HCEC 1CT (cell line): ENCODE measurements around the gene SBK2.
"Not testable (repeated sequence)": the region's sequence is repeated elsewhere in the genome, so short reads cannot be mapped to it uniquely, and the experiment has no call there.

Experiments
- DNase-seq: peaks from one replicate; pipeline ENCODE4 v3.0.0-alpha.2; 2017

Gene SBK2

DNA sequence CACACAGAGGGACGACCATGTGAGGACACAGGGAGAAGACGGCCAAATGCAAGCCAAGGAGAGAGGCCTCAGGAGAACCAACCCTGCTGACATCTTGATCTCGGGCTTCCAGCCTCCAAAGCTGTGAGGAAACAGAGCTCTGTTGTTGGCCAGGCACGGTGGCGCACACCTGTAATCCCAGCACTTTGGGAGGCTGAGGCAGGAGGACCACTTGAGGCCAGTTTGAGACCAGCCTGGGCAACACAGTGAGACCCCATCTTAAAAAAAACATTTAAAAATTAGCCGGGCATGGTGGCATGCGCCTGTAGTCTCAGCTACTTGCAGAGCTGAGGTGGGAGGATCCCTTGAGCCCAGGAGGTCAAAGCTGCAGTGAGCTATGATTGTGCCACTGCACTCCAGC lies 2.7 kb downstream of the SBK2 start:
- DNase-seq = not testable (repeated sequence)

DNA sequence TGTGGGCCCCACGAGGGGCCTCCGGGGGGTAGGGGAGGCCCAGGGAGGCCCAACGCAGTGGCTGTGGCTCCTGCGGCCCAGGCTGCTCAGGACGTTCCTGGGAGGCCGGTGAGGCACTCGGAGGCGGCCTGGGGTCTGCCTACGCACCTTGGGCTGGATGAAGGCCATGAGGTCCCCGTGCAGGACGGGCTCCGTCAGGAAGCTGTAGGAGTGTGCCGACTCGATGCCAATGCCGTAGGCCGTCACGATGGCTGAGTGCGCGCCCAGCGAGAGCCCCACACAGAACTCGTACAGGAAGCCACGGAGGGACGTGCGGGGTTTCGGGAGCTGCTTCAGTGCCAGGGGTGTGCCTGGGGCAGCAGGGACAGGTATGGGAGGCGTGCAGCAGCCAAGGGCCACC lies 5.9 kb downstream of the SBK2 start:
- no peak for DNase-seq

DNA sequence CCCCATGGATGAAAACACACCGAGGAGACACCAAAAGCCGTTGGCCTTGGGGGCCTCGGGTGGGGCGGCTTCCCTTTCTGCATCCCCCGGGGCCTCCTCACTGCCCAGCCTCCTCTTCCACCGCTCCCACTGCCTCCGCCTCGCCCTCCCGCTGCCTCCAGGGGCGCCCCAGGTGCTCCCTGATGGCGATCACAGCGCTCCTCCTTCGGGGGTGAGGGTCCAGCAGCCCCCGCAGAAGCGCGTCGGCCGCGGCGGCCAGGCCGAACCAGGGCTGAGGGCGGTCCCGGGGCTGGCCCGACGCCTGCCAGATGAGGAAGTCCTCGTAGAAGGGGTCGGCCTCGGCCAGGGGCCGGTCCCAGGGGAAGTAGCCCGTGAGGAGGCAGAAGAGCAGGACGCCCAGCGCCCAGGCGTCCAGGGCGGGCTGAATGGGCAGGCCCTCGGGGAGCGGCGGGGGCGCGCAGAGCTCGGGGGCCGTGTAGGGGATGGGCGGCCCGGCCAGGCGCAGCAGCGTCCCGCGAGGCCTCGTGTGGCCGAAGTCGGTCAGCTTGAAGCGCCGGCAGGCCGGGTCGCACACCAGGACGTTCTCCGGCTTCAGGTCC lies 7.2 kb downstream of the SBK2 start:
- no peak for DNase-seq

DNA sequence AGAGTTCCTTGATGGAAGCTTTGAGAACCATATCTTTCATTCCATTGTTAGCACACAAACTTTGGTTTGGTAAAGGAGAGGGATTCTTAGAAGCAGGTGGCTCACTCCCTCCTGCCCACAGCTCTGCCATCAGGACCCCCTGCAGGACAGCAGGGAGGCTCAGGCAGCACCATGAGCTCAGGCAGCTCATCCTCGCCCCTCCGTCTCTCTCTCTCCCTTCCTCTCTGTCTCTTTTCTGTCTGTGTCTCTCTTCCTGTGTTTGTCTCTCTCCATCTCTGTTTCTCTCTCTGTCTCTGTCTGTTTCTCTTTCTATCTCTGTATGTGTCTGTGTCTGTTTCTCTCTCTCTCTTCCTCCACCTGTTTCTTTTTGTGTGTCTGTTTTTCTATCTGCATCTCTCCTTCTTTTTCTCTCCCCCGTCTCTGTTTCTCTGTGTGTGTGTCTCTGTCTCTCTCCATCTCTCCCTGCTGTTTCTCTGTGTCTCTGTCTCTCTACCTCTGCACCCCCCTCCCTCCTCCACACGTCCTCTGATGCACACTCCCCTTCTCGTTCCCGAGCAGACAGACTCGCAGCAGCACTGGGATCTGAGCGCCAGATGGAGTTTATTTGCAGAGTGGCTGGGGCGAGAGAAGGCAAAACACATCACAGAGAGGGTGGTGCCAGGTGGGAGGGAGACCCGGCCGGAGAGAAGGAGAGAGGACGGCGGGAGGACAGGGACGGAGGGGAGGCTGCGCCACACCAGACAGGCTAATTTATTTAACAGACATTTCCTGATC lies 8.7 kb downstream of the SBK2 start:
- DNase-seq = no peak

DNA sequence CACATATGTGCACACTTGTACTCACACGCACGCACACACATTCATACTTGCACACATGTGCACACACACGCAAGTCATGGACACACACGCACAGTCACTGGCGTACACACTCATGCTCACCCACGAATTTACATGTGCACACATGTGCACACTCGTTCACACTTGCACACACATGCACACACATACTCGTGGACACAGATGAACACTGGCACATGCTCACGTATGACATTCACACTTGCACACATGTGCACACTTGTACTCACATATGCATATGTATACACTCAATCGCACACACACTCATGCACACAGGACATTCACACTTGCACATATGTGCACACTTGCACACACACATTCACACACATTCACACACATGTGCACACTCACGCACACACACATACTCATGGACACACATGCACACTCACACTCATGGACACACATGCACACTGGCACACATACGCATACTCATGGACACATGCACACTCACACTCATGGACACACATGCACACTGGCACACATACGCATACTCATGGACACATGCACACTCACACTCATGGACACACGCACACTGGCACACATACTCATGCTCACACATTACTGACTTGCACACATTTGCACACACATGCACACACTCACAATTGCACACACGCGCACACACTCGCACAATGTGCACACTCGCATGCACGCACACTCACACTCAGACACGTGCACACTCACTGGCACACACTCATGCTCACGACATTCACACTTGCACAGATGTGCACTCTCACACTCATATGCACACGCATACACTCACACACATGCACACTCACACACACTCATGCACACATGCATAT lies 9.5 kb downstream of the SBK2 start:
- DNase-seq = no peak

DNA sequence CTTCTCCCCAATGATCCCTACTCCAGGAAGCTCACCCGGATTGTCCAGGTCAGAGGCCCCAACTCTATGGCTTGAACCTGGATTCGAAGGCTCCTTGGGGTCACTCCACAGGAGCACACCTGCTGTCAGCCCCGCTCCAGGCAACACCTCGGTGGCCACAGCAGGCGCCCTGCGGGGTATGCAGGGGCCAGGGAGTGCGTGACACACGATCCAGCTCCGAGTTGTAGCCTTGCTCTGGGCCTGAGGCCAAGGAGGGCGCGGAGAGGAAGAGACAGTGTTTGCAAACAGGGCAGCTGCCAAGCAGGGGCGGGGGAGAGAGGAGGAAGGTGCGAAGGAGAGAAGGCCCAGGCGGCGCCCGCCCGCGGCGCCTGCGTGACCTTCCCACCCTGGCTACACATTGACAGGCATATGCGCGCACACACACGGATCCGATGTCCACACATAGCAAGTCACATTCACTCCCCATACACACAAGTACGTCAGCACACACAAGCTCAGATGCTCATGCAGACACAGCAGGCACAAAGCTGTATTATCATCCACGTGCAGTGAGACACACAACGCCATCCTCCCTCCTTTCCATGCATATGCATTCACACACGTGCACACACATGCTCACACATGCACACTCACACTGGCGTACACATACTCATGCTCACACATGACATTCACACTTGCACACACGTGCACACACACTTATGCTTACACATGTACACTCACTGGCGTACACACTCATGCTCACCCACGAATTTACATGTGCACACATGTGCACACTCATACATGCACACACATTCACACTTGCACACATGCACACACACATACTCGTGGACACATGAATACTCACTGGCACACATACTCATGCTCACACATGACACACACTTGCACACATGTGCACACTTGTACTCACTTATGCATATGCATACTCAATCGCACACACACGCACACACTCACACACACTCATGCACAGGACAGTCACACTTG lies 10.4 kb downstream of the SBK2 start:
- peak; percentile 22 for DNase-seq

DNA sequence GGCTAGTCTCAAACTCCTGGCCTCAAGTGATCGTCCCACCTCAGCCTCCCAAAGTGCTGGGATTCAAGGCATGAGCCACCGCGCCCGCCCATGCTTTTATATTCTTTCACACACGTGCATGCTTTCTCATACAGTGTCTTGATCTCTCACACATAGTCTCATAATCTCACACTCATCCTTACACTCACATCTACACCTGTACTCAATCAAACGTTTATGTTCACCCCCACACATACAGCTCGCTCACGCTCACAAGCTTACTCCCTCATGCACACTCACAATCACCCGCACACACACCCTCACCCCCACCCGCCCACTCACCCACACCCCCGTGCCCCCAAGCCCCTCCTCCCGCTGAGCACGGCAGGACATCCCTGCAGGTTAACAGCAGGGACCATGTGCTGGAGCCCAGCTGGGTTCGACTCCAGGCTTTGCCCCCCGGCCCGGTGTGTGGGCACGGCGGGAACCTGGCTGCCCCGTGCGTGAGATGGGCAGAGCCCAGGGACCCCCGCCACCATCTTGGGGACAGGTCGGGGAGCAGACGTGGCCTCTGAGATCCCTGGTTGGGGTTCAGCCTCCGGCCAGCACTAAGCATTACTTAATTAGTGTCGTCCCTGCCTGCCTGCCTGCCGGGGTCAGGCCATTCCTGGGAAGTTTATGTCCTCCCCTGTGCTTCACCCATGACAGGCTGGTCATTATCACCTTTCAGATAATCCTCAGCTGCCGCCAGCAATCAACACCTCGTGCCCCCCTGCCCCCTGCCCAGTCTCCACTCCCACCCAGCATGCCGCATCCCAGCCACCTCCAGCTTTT lies 11.4 kb downstream of the SBK2 start:
- DNase-seq = no peak

DNA sequence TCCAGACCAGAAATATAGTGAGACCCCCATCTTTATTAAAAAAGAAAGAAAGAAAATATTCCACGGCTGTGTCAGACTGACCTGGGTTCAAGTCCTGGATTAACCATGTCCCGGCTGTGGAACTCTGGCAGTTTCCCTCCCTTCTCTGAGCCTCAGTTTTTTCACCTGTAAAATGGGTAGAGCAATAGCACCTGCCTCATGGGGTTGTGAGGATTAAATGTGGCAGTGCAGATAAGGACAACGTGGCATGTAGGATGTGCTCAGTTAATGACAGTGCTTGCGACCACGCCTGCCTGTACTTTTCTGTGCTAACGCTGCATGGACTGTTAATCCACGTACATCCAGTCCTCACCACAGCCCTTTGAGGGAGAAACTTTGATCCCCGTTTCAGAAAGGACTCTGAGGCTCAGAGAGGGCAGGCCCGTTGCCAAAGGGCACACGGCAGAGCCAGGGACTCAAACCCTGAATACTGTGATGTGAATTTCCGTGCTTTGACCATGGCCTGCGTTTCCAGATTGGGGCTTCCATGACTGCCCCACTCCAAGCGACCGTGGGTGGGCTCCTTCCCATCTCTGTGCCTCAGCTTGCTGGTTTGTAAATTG lies 16.1 kb downstream of the SBK2 start:
- DNase-seq = no peak

DNA sequence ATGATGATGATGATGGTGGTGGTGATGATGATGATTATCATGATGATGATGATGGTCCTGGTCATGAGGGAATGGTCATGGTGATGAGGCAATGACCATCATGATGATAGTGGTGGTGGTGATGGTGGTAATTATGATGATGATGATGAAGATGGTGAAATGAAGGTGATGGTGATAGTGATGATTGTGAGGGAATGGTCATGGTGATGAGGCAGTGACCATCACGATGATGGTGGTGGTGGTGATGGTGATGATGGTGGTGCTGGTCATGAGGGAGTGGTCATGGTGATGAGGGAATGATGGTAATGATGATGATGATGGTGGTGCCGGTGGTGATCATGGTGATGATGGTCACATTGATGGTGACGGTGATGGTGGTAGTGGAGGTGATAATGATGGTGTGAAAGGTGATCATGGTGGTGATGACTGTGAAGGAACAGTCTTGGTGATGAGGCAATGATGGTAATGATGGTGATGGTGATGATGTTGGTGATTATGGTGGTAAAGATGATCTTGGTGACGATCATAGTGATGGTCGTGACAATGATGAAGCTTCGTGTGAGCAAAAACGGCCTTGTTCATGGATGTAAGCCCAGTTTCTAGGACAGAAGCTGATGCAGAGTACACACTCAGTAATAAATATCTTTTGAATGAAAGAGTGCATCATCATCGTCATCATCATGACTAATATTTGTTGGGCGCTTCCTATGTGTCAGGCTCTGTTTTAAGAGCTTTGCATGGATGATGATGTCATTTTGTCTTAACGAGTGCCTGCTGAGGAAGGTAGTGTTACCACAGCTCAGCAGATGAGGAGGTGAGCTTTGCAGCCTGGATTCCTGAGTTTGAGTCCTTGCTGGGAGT lies 17.3 kb downstream of the SBK2 start:
- peak; percentile 90 for DNase-seq

DNA sequence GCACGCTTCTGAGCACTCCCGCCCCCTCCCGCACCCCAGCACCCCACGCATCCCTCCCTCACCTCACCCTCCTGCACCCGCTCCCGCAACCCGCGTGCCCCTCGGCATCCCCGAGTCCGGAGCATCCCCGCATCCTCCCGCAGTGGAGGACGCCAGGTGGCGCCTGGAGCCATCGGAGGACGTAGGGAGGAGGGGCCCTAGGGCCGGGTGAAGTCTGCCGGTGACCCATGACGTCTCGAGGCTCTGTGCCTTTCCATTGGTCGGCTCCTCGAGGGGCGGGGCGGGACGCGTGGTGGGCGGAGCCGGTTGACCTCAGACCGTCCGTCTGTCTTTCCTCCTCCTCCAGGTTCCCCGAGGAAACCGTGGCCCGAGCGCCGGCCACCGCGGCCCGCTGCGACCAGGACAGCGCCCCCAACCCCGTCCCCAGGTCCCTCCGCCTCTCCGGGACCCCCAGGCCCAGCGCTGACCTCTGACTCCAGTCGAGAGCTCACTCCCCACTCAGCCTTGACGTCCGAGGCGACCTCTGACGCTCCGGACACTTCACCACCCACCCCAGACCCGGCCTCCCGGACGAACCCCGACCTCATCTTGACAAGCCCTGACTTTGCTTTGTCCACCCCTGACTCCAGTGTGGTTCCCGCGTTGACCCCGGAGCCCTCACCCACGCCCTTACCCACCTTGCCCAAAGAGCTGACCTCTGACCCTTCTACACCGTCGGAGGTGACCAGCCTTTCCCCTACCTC lies 19.9 kb downstream of the SBK2 start:
- DNase-seq = peak; percentile 92

DNA sequence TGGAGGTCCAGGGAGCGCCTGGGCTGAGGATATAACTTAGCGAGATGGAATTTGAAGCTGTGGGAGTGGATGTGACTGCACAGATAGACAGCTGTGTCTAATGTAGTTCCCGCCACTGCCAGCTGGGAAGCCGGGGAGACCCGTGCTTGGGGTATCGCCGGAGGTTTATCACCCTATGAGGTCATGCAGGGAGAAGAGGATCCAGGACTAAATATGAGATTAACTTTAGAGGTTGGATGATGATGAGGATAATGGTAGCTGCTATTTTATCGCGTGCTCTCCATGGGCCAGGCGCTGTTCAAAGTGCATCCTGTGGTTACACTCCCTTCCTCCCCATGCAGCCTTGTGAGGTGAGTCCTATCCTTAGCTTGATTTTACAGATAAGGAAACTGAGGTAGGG lies 28.8 kb downstream of the SBK2 start:
- DNase-seq = no peak

DNA sequence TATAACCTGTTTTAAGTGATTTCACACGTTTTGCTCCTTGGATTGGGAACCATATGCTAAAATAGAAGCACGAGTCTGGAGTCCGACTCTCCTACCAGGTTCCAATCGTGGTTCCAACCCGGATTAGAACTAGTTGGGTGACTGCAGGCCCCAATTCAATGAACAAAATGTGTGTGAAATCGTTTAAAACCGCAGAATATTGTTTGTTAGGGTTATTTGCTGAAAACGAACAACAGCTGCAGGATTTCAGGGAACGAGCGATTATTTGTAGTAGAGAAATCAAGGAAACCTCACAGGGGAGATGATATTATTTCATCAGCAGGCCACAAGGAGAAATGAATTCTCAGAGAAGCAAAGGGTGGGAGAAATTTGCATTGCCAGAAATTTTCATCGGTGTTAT lies 32.0 kb downstream of the SBK2 start:
- no peak for DNase-seq

DNA sequence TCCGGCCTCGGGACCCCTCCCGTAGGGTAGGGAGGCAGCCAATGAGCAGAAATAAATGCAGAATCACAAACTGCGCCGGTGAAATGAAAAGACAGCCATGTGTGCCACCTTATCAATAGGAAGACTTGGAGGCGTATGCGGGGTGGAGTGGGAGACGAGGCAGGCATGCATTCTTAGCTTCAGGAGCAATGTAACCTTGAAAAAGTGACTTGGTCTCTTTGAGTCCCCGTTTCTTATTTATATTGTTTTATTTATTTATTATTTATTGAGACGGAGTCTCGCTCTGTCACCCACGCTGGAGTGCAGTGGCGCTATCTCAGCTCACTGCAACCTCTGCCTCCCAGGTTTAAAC lies 32.7 kb downstream of the SBK2 start:
- no peak for DNase-seq

DNA sequence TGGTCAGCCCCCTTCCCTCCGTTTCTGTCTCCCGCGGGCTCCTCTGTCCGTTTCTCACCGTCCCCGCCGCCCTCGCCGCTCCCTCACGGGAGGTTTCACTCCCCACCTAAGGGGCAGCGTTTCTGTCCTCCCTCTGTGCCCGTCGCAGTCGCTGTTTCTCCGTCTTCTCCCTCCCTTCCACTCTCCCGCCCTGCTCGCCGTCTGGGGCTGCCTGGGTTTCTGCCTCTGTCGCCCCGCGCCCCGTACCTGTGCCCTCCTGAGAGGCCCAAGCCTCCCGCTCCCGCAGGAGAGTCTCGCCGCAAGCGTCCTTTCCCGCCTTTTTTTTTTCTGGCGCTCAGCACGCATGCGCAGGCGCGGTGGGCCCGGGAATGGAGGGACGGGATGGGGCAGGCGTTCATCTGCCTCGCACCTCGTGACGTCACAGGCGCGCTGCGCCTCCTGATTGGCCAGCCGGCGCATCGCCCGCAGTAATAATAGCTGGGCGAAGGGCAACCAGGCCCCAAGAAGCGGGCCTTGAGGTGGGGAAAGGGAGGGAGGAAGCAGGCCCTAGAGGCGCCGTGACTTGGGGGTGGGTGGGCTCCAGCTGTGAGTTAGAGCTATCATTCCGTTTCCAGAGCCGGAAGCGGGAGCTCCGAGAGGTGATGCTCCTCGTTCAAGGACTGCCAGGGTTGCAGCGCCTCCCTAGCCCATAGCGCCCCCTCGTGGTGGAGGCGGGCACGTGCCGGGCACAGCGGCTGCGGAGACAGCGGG lies 33.3 kb downstream of the SBK2 start:
- peak; percentile 73 for DNase-seq

DNA sequence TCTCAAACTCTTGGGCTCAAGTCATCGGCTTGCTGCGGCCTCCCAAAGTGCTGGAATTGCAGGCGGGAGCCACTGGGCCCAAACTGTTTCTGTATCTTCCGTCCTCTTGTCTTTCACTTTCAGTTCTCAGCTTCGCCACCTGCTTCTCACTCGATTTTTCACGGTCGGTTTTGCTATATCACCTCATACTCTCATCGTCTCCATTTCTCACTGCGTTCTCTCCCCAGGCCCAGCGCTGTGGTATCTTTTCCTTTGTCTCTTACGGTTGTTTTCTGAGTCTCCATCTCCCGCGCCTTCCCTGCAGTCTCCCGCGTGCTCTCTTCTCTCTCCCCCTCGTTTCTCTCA lies 33.8 kb downstream of the SBK2 start:
- no peak for DNase-seq

DNA sequence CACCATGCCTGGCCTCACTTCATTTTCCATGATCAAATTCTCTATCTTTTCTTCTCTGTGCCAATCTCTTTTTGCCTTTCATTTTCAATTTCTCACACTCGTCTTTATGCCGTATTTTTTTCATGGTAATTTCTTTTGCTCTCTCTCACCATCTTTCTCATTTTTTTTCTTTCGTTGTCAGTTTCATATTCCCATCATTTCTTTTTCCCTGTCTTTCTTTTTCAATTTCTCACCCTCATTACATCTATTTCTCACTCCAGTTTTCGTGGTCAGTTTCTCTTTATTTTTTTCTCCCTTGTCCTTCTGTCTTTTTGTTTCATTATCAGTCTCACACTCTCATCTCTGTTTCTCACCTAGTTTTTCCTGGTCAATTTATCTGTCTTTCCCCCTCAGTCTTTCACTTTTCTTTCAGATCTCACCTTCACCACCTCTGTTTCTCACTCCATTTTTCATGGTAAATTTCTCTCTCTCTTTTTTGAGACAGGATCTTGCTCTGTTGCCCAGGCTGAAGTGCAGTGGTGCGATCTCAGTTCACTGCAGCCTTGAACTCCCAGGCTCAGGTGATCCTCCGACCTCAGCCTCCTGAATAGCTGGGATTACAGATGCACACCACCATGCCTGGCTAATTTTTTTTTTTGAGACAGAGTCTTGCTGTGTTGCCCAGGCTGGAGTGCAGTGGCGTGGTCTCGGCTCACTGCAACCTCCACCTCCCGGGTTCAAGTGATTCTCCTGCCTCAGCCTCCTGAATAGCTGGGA lies 34.6 kb downstream of the SBK2 start:
- no peak for DNase-seq

DNA sequence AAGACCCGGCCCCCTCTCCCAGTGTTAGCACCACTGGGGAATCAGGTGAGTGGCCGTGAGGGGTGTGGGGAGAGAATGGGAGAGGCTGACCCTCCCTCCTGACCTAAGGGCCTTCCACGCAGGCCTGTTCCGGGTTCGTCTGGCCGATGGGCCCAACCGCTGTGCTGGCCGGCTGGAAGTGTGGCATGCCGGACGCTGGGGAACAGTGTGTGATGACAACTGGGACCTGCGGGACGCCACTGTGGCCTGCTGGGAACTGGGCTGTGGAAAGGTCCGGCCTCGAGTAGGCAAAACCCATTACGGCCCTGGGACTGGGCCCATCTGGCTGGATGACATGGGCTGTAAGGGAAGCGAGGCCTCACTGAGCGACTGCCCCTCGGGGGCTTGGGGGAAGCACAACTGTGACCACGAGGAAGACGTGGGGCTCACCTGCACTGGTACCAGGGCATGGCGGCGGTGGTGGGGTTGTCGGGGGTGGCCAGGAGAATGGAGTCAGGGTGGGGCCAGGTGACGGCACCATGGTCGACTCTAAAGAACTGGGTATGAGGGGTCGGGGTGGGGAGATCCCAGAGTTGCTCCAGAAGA lies 36.5 kb downstream of the SBK2 start:
- DNase-seq = no peak
